Calu3 (cell line): ENCODE data around the gene COPRS. TPM values are rescaled to one million over a fixed set of nuclear protein-coding genes. Genes with fewer than 3 reads are reported as not detected.

Experiments
- BruUV-seq: library from RNA; stranded (reverse); fragments of 400-500 nt; replicated peaks from 2 replicates; lab custom pipeline; 2021; lab: Mats Ljungman, UMichigan
- CTCF ChIA-PET: fragments of 300-600 bp; sonication (Branson Sonifier 250); formaldehyde crosslinking; loops from one replicate; lab custom pipeline; 2022; ENCODE audit warnings: antibody characterized with exemption; lab: Charles Lee
- DNase-seq: peaks from one replicate; pipeline ENCODE4 v3.0.0; 2022
- H3K27ac Mint-ChIP-seq: one replicate; pipeline ENCODE4 v1.8.0; 2022; ENCODE audit warnings: mixed read lengths; ENCODE audit not compliant: unreplicated experiment
- H3K27me3 Mint-ChIP-seq: one replicate; pipeline ENCODE4 v1.8.0; 2022; ENCODE audit warnings: mixed read lengths; ENCODE audit not compliant: unreplicated experiment
- H3K36me3 Mint-ChIP-seq: one replicate; pipeline ENCODE4 v1.8.0; 2022; ENCODE audit warnings: mild to moderate bottlenecking, moderate library complexity, mixed read lengths; ENCODE audit not compliant: insufficient read depth, unreplicated experiment
- H3K4me1 Mint-ChIP-seq: one replicate; pipeline ENCODE4 v1.8.0; 2022; ENCODE audit warnings: mild to moderate bottlenecking, low read depth, mixed read lengths; ENCODE audit not compliant: unreplicated experiment
- H3K4me3 Mint-ChIP-seq: one replicate; pipeline ENCODE4 v1.8.0; 2022; ENCODE audit warnings: mild to moderate bottlenecking, low read depth, moderate library complexity, mixed read lengths; ENCODE audit not compliant: unreplicated experiment
- H3K9me3 Mint-ChIP-seq: one replicate; pipeline ENCODE4 v1.8.0; 2022; ENCODE audit warnings: low read depth, mixed read lengths; ENCODE audit not compliant: unreplicated experiment
- intact Hi-C: fragments of 100-400 bp; cut with micrococcal nuclease; formaldehyde crosslinking; loops from one replicate; pipeline ENCODE4 v1.10.0; 2022; ENCODE audit not compliant: unreplicated experiment
- total RNA-seq: library from RNA; stranded (reverse); gene quantifications from 2 replicates; pipeline ENCODE4 v1.2.3, GENCODE V29; 2022
- TF ChIP-seq, protein P1 (sequence below): fragments of 200-600 bp; IDR thresholded peaks from one replicate; pipeline ENCODE4 v1.8.0; 2022; ENCODE audit warnings: antibody characterized with exemption; ENCODE audit not compliant: unreplicated experiment

The COPRS gene
- total RNA-seq, 1 experiment from 2014 or later = 32.6 TPM

DNA sequence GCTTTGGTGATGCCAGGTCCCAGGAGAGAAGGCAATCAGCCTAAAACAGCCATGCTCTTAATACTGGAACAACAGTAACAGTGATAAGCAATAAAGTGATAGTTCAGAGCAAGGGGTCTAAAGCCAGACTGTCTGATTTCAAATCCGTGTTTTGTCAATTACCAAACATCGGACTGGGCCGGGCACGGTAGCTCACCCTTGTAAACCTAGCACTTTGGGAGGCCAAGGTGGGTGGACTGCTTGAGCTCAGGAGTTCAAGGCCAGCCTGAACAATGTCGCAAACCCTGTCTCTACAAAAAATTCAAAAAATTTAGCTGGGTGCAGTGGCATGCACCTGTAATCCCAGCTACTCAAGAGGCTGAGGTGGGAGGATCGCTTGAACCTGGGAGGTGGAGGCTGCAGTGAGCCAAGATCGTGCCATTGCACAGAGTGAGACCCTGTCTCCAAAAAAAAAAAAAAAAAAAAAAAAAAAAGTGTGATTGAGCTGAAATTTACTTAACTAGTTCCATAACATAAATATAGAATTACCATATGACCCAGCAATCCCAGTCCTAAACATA lies 5.1 kb downstream of the COPRS start:
- Mint-ChIP-seq H3K27ac (no peak overlapping the region), H3K27me3 (no peaks in the 10 kb centered on the region), H3K9me3 (no peaks in the 10 kb centered on the region), H3K4me3 (no peak overlapping the region), H3K4me1 (peaks cover 18% of the 10 kb centered on the region), H3K36me3 (peaks cover 19% of the 10 kb centered on the region)
- BruUV-seq = no TSS peak
- TF ChIP-seq, protein P1, sequence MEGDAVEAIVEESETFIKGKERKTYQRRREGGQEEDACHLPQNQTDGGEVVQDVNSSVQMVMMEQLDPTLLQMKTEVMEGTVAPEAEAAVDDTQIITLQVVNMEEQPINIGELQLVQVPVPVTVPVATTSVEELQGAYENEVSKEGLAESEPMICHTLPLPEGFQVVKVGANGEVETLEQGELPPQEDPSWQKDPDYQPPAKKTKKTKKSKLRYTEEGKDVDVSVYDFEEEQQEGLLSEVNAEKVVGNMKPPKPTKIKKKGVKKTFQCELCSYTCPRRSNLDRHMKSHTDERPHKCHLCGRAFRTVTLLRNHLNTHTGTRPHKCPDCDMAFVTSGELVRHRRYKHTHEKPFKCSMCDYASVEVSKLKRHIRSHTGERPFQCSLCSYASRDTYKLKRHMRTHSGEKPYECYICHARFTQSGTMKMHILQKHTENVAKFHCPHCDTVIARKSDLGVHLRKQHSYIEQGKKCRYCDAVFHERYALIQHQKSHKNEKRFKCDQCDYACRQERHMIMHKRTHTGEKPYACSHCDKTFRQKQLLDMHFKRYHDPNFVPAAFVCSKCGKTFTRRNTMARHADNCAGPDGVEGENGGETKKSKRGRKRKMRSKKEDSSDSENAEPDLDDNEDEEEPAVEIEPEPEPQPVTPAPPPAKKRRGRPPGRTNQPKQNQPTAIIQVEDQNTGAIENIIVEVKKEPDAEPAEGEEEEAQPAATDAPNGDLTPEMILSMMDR = no peak
- DNase-seq = no peak
- intact Hi-C loops = no loop called here
- CTCF ChIA-PET = interaction anchor here (0.6 kb wide), 1 partner anchor 94 kb away, joined by 4 read pairs; no protein-coding TSS in a partner anchor

GRCh38 chr17:31845291-31845690 lies 13.8 kb downstream of the COPRS start:
- BruUV-seq = no TSS peak
- no peaks in the 10 kb centered on the region for H3K4me1 Mint-ChIP-seq
- CTCF ChIA-PET = interaction anchor here (0.7 kb wide), 1 partner anchor 310 kb away, joined by 5 read pairs; no protein-coding TSS in a partner anchor
- H3K9me3 Mint-ChIP-seq = no peaks in the 10 kb centered on the region
- no peak overlapping the region for H3K4me3 Mint-ChIP-seq
- no peaks in the 10 kb centered on the region for H3K36me3 Mint-ChIP-seq
- no peaks in the 10 kb centered on the region for H3K27me3 Mint-ChIP-seq
- H3K27ac Mint-ChIP-seq = no peak overlapping the region
- intact Hi-C loops = no loop called here
- TF ChIP-seq, protein P1 = no peak
- DNase-seq = no peak

- no peak overlapping the region for H3K4me3 Mint-ChIP-seq
- H3K27ac Mint-ChIP-seq = no peak overlapping the region
- CTCF ChIA-PET = interaction anchor here (0.8 to 2.3 kb wide), 6 partner anchors 263 to 406 kb away, joined by 3 to 16 read pairs (median 4); no protein-coding TSS in a partner anchor
- H3K36me3 Mint-ChIP-seq = no peaks in the 10 kb centered on the region
- DNase-seq = no peak
- no peaks in the 10 kb centered on the region for H3K27me3 Mint-ChIP-seq
- H3K4me1 Mint-ChIP-seq = no peaks in the 10 kb centered on the region
- no peaks in the 10 kb centered on the region for H3K9me3 Mint-ChIP-seq
- TF ChIP-seq, protein P1 = no peak
- intact Hi-C loops = loop anchor here (2.0 kb wide), 2 partner anchors 284 to 406 kb away; no protein-coding TSS in a partner anchor
- no TSS peak for BruUV-seq
These were observed 15.8 kb downstream of the COPRS start for GRCh38 chr17:31843070-31843745.

DNA sequence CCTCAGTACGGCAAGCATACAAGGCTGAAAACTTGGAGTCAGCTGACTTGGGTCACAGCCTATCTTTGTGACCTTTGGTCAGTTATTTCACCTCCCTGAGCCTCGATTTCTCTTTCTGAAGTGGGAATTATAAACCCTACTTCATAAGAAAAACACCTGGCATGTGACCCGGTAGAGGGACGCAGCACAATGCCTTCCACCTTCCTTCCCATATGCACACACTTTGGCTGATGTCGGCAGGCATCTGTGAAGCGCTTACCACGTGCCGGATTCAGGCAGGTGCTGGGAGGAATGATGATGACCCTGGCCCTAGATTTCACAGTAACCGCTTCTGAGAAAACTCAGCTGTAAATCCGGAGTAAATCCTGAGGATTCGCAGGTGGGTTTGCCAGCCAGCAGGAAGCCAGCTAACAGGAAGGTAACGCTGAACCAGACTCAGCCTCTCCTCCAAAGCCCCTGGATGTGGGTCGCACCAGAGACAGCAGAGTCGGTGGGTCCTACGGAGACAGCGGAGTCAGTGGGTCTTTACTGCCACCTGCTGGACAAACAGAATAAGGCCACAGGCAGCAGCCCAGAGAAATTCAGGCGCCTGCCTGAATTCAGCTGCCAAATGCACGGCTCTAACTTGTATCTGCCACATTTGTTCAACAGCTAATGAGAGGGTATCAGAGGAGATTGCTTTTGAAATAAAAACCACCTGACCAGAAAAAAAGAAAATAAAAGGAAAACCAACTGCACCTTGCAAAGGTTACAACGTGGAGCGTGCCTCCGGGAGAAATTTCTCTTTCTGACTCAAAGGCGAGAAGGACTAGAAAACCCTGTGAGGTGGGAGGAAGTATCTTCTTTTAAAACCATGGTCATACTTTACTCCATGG lies 16.6 kb downstream of the COPRS start:
- Mint-ChIP-seq H3K4me1 (no peaks in the 10 kb centered on the region), H3K4me3 (no peak overlapping the region), H3K36me3 (no peaks in the 10 kb centered on the region), H3K27me3 (no peaks in the 10 kb centered on the region), H3K27ac (no peak overlapping the region), H3K9me3 (no peaks in the 10 kb centered on the region)
- peak; percentile 72 for DNase-seq
- intact Hi-C loops = loop anchor here (2.0 kb wide), 2 partner anchors 284 to 406 kb away; no protein-coding TSS in a partner anchor
- TF ChIP-seq, protein P1 = peak; percentile 93
- BruUV-seq = no TSS peak
- CTCF ChIA-PET = interaction anchor here (0.5 to 2.3 kb wide), 7 partner anchors 20 to 405 kb away, joined by 3 to 16 read pairs (median 4); no protein-coding TSS in a partner anchor
